NCI-H1417 (cell line): ENCODE measurements around the gene PSMD12.
A peak's percentile ranks its signal among the peaks of the same experiment; 100 is the strongest.
"Not testable (repeated sequence)": the region's sequence is repeated elsewhere in the genome, so short reads cannot be mapped to it uniquely, and the experiment has no call there.

Experiments used
- DNase-seq, 3 experiments: peaks; one replicate each; lab custom pipeline; 2025; lab: John Stamatoyannopoulos, UW

The PSMD12 gene

GRCh38 chr17:67366193-67367157 is at the start of gene PSMD12:
TSS of gene PSMD12 (minus strand) at chr17:67366577. CDS start at chr17:67366519, 58 bp downstream.
- DNase-seq, result peak; percentile 89 to 93 (median 89)

- no peak for DNase-seq
These were observed 48.9 kb upstream of the PSMD12 start for GRCh38 chr17:67415291-67415690.

GRCh38 chr17:67414559-67414958 is 48.2 kb upstream of the PSMD12 start:
- no peak for DNase-seq

GRCh38 chr17:67414130-67414529 is 47.8 kb upstream of the PSMD12 start:
- DNase-seq, result no peak

- no peak for DNase-seq
These were observed 47.0 kb upstream of the PSMD12 start for GRCh38 chr17:67413388-67413787.

- DNase-seq, result no peak
These were observed 46.6 kb upstream of the PSMD12 start for GRCh38 chr17:67412941-67413340.

GRCh38 chr17:67412032-67412431 is 45.7 kb upstream of the PSMD12 start:
- no peak for DNase-seq

GRCh38 chr17:67411397-67411796 is 45.0 kb upstream of the PSMD12 start:
- no peak for DNase-seq

GRCh38 chr17:67408455-67408830 is 42.1 kb upstream of the PSMD12 start:
- not testable (repeated sequence) for DNase-seq

- no peak for DNase-seq
These were observed 37.1 kb upstream of the PSMD12 start for GRCh38 chr17:67403483-67403882.

GRCh38 chr17:67403065-67403464 is 36.7 kb upstream of the PSMD12 start:
- no peak for DNase-seq

- no peak for DNase-seq
These were observed 35.5 kb upstream of the PSMD12 start for GRCh38 chr17:67401598-67402504.

GRCh38 chr17:67401106-67401505 is 34.7 kb upstream of the PSMD12 start:
- no peak for DNase-seq

GRCh38 chr17:67400193-67400592 is 33.8 kb upstream of the PSMD12 start:
- DNase-seq, result peak in 1 of 3 experiments; percentile 5

- no peak for DNase-seq
These were observed 33.3 kb upstream of the PSMD12 start for GRCh38 chr17:67399676-67400075.

- no peak for DNase-seq
These were observed 27.5 kb upstream of the PSMD12 start for GRCh38 chr17:67393809-67394397.

- no peak for DNase-seq
These were observed 25.7 kb upstream of the PSMD12 start for GRCh38 chr17:67392111-67392510.

GRCh38 chr17:67390646-67391361 is 24.4 kb upstream of the PSMD12 start:
- peak in 2 of 3 experiments; percentile 13 to 25 for DNase-seq

GRCh38 chr17:67390006-67390645 is 23.7 kb upstream of the PSMD12 start:
- DNase-seq, result no peak

GRCh38 chr17:67388986-67389385 is 22.6 kb upstream of the PSMD12 start:
- DNase-seq, result no peak

- not testable (repeated sequence) for DNase-seq
These were observed 22.2 kb upstream of the PSMD12 start for GRCh38 chr17:67388536-67388935.
